ENCODE data around the gene KIR3DL3. TPM values are rescaled to one million over a fixed set of nuclear protein-coding genes. Genes with fewer than 3 reads are reported as not detected.

KIR3DL3 gene
- not detected in 2 replicates for total RNA-seq

GRCh38 chr19:54724142-54724541 lies at the start of gene KIR3DL3:
Gene KIR3DL3, plus strand, starts transcription at chr19:54724442. Its CDS starts 55 bp downstream, at chr19:54724497.

GRCh38 chr19:54738306-54738705 lies 14.1 kb downstream of the KIR3DL3 start, which contains the start of gene KIR2DL3:
Gene KIR2DL3, plus strand, starts transcription at chr19:54738513. Its CDS starts 33 bp downstream, at chr19:54738546.

GRCh38 chr19:54769646-54770045 lies 45.4 kb downstream of the KIR3DL3 start, which contains the start of gene KIR2DL1:
Gene KIR2DL1, plus strand, starts transcription at chr19:54769793. Its CDS starts 58 bp downstream, at chr19:54769851.

Other genes with a start within 250 kb of the KIR3DL3 start
- not detected in 2 replicates for gene LAIR2, start 221.6 kb upstream of the KIR3DL3 start, total RNA-seq
- not detected in 2 replicates for gene LILRA2, start 150.7 kb upstream of the KIR3DL3 start, total RNA-seq
- gene LILRA1, start 130.8 kb upstream of the KIR3DL3 start, total RNA-seq = not detected in 2 replicates
- not detected in 2 replicates for gene LILRB1, start 94.0 kb upstream of the KIR3DL3 start, total RNA-seq
- gene LILRB4, start 61.5 kb upstream of the KIR3DL3 start, total RNA-seq = not detected in 2 replicates
- not detected in 2 replicates for gene KIR2DL3, start 14.1 kb downstream of the KIR3DL3 start, total RNA-seq
- gene KIR2DL1, start 45.4 kb downstream of the KIR3DL3 start, total RNA-seq = not detected in 2 replicates
- not detected in 2 replicates for gene KIR2DL4, start 79.2 kb downstream of the KIR3DL3 start, total RNA-seq
- gene KIR3DL1, start 92.0 kb downstream of the KIR3DL3 start, total RNA-seq = not detected in 2 replicates
- not detected in 2 replicates for gene KIR2DS4, start 108.2 kb downstream of the KIR3DL3 start, total RNA-seq
- gene KIR3DL2, start 126.0 kb downstream of the KIR3DL3 start, total RNA-seq = not detected in 2 replicates
- gene FCAR, start 149.8 kb downstream of the KIR3DL3 start, total RNA-seq = not detected in 2 replicates
- not detected in 2 replicates for gene NCR1, start 181.7 kb downstream of the KIR3DL3 start, total RNA-seq
- not detected in 2 replicates for gene NLRP7, start 223.1 kb downstream of the KIR3DL3 start, total RNA-seq
- 0.25 and 1.4 TPM in 2 replicates for gene NLRP2, start 241.9 kb downstream of the KIR3DL3 start, total RNA-seq